HepG2 (cell line): ENCODE data around the gene ZNF189.

Experiments used
- HNF4G ChIP-seq, 2 experiments: sonication (generic) in 1 of 2; formaldehyde crosslinking in 1 of 2; IDR thresholded peaks; 2 replicates each; pipeline versions ENCODE4 v1.4.0 to v1.6.1; 2011 to 2020; ENCODE audit warnings: borderline replicate concordance in 2 of 2, low read depth in 2 of 2, mild to moderate bottlenecking in 2 of 2, low read length in 1 of 2, missing genetic modification reagents in 1 of 2, moderate library complexity in 1 of 2
- ZGPAT ChIP-seq: IDR thresholded peaks from 2 replicates; pipeline ENCODE4 v1.6.1; 2016; ENCODE audit warnings: mild to moderate bottlenecking
- ZNF350 ChIP-seq: sonication (generic); formaldehyde crosslinking; IDR thresholded peaks from 2 replicates; pipeline ENCODE4 v1.4.0; 2020; ENCODE audit warnings: mild to moderate bottlenecking, low read depth, missing genetic modification reagents, borderline replicate concordance

GRCh38 chr9:101458963-101459631, 60.4 kb downstream of the ZNF189 start:
- TF ChIP-seq HNF4G (IDR thresholded peaks at IDR 0.05; ENCODE audit: borderline replicate concordance, low read depth, low read length) (no peak), HNF4G (CRISPR knock-in tag; IDR thresholded peaks at IDR 0.05; ENCODE audit: borderline replicate concordance, low read depth) (no peak), ZGPAT (CRISPR knock-in tag) (no peak), ZNF350 (CRISPR knock-in tag) (no peak)
